Stimulated activated naive CD8-positive, alpha-beta T cell treated with anti-CD3 and anti-CD28 coated beads, Interleukin-15, Interleukin-2, amounts not matched to agents 100 ng/mL and 50 ng/mL, for 24 hours (primary cell): ENCODE measurements around the gene GATA3.

ENCODE experiments used
- H3K27ac Mint-ChIP-seq: one replicate; pipeline ENCODE4 v1.8.0; 2021; ENCODE audit warnings: mild to moderate bottlenecking, mixed read lengths
- H3K27me3 Mint-ChIP-seq: one replicate; pipeline ENCODE4 v1.8.0; 2021; ENCODE audit warnings: mixed read lengths
- H3K36me3 Mint-ChIP-seq: one replicate; pipeline ENCODE4 v1.8.0; 2021; ENCODE audit warnings: low read depth, mixed read lengths
- H3K4me1 Mint-ChIP-seq: one replicate; pipeline ENCODE4 v1.8.0; 2021; ENCODE audit warnings: low read depth, mixed read lengths
- H3K4me3 Mint-ChIP-seq: one replicate; pipeline ENCODE4 v1.8.0; 2021; ENCODE audit warnings: mild to moderate bottlenecking, mixed read lengths
- H3K9me3 Mint-ChIP-seq: one replicate; pipeline ENCODE4 v1.8.0; 2021; ENCODE audit warnings: mixed read lengths

Gene GATA3

DNA sequence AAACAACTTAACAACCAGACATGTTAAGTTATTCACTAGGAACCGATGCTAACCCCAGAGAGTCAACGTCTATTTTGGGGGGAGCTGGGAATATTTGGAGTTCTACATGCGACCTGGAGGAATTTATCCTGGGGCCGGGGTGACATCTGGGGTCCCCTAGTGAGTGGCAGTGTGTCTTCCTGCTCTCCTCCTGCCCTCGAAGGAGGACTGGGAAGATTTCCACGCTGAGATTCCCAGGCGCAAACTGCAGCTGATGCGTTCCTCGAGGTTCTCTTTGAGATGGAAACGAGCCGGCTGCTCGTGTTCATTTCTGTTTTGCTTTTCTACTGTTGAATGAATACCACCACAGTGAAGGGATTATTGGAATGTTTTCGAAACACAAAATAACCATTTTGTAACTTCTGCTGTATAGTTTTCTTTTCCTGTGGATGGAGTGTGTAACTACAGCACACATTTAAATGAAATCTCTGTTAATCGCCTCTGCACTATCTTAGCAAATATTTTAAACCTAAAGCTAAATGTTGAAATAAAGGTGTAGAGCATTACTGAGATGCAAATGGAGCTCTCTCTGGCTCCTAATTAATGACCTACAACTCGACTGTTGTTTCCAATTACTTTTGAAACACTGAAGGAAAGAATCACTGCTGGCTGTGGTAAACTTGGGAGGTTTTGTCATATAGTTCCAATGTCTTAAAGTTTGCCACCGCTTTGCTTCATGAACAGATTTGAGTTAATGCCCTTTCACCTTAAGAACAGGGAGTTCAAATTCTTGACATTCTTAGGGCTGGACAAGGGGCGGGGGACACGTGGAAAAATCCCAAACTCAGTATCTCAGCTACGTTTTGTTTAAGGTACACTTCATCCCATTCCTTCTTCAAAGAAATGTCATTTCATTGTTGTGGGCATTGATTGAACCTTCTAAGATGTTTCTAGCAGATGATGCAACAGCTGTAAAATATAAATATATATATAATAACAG, 21.1 kb downstream of the GATA3 start:
- no peaks in the 10 kb centered on the region for H3K27me3 Mint-ChIP-seq
- peaks cover 52% of the 10 kb centered on the region for H3K4me1 Mint-ChIP-seq
- H3K9me3 Mint-ChIP-seq, result no peaks in the 10 kb centered on the region
- H3K4me3 Mint-ChIP-seq, result no peak overlapping the region
- H3K27ac Mint-ChIP-seq, result no peak overlapping the region
- peaks cover 52% of the 10 kb centered on the region for H3K36me3 Mint-ChIP-seq

- Mint-ChIP-seq H3K36me3 (peaks cover 47% of the 10 kb centered on the region), H3K4me1 (peaks cover 39% of the 10 kb centered on the region), H3K4me3 (no peak overlapping the region), H3K27ac (no peak overlapping the region), H3K27me3 (no peaks in the 10 kb centered on the region), H3K9me3 (no peaks in the 10 kb centered on the region)
These were observed 22.4 kb downstream of the GATA3 start for GRCh38 chr10:8076933-8077332.

DNA sequence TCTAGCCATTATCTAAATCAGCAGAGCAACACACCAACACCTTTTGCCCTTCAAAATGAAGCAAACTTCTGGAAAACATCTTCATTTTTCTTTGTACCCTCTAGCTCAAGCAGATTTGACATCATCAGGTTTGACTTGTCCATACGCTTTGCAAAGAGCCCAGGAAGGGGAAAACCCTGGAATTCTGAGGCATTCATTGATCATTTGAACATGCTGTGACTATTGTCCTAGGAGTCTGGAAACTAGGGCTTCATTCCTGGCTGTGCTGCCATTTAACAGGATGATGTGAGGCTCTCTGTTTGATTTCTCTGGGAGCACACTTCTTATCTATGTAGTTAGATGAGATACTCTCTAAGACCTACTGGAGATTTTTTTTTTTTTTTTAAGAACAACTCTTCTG, 23.5 kb downstream of the GATA3 start:
- Mint-ChIP-seq H3K9me3 (no peaks in the 10 kb centered on the region), H3K27me3 (no peaks in the 10 kb centered on the region), H3K4me1 (peaks cover 30% of the 10 kb centered on the region), H3K27ac (no peak overlapping the region), H3K4me3 (no peak overlapping the region), H3K36me3 (peaks cover 38% of the 10 kb centered on the region)

DNA sequence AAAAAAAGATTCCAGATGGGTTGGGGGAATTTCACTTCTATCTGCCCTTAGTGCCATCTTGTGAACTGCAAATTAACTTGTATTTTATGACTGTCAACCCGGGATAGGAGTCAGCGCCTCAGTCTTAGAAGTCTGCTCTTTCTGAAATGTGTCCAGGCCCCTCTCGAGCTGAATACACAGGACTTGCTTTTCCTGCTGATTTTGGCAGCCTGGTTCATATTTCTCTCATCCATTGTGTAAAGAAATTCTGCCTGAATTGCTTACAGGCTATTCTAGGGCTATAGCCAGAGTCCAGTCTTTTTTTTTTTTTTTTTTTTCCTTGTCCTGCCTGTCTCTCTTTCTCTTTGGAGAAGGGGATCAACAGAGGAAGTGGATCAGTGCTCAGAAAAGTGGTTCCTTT, 24.6 kb downstream of the GATA3 start:
- H3K9me3 Mint-ChIP-seq, result no peaks in the 10 kb centered on the region
- peaks cover 19% of the 10 kb centered on the region for H3K4me1 Mint-ChIP-seq
- peaks cover 30% of the 10 kb centered on the region for H3K36me3 Mint-ChIP-seq
- no peak overlapping the region for H3K4me3 Mint-ChIP-seq
- no peak overlapping the region for H3K27ac Mint-ChIP-seq
- H3K27me3 Mint-ChIP-seq, result no peaks in the 10 kb centered on the region

- no peak overlapping the region for H3K27ac Mint-ChIP-seq
- peaks cover 16% of the 10 kb centered on the region for H3K36me3 Mint-ChIP-seq
- no peaks in the 10 kb centered on the region for H3K27me3 Mint-ChIP-seq
- no peak overlapping the region for H3K4me3 Mint-ChIP-seq
- peaks cover 19% of the 10 kb centered on the region for H3K4me1 Mint-ChIP-seq
- H3K9me3 Mint-ChIP-seq, result no peaks in the 10 kb centered on the region
These were observed 30.3 kb downstream of the GATA3 start for GRCh38 chr10:8084799-8085198.

DNA sequence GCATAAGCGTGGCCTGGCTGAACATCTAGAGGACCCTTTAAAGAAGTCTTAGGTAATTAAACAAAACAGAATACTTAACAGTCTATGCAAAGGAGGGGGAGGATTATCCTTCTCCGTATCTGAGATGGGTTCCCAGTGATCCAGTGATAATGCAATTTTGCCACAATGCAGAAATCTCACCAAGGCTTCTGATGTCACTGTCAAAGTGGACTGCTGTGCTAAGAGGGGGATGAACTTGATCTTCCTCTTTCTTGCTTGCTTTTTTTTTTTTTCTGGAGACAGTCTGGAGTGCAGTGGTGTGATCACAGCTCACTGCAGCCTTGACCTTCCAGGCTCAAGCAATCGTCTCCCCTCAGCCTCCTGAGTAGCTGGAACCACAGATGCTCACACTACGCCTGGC, 30.8 kb downstream of the GATA3 start:
- no peaks in the 10 kb centered on the region for H3K27me3 Mint-ChIP-seq
- H3K36me3 Mint-ChIP-seq, result peaks cover 16% of the 10 kb centered on the region
- H3K4me1 Mint-ChIP-seq, result peaks cover 19% of the 10 kb centered on the region
- no peak overlapping the region for H3K4me3 Mint-ChIP-seq
- no peaks in the 10 kb centered on the region for H3K9me3 Mint-ChIP-seq
- H3K27ac Mint-ChIP-seq, result no peak overlapping the region

GRCh38 chr10:8086315-8086714, 31.8 kb downstream of the GATA3 start:
- H3K36me3 Mint-ChIP-seq, result peaks cover 7% of the 10 kb centered on the region
- no peaks in the 10 kb centered on the region for H3K9me3 Mint-ChIP-seq
- H3K27me3 Mint-ChIP-seq, result no peaks in the 10 kb centered on the region
- H3K27ac Mint-ChIP-seq, result no peak overlapping the region
- peaks cover 19% of the 10 kb centered on the region for H3K4me1 Mint-ChIP-seq
- H3K4me3 Mint-ChIP-seq, result no peak overlapping the region

DNA sequence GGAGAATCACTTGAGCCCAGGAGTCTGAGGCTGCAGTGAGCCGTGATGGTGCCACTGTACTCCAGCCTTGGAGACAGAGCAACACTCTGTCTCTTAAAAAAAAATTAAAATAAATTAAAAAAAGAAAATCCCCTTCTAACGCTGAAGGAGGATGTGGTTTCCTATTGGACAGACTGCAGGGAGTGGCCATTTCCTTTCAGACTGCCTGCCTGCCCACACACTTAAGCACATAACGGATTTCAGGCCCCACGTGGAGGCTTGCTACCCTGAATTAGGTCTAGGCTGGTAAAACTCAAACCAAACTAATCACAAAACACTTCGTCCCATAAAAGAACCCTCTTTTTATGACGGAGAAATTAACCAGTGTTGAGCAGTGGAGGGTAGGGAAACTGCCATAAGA, 34.0 kb downstream of the GATA3 start:
- Mint-ChIP-seq H3K27ac (peak overlapping the region; percentile 61), H3K4me1 (peaks cover 19% of the 10 kb centered on the region), H3K27me3 (no peaks in the 10 kb centered on the region), H3K36me3 (peaks cover 3% of the 10 kb centered on the region), H3K9me3 (no peaks in the 10 kb centered on the region), H3K4me3 (no peak overlapping the region)

DNA sequence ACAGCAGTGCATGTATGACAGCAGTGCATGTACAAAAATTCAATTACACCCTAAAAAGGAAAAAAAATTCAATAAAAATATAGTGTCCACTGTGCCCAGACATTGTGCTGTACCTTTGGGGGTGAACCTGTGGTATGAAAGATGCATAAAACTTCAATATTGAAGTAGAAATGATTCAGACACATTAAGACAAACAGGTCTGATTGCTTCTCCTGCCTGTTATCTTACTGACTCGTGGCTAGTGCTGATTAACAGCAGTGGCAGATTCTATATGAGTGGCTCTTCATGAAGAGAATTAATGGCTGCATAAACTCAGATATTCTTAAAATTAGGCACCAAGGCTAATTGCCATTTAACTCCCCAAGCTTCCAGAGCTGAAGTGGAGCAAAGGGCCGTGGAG, 37.9 kb downstream of the GATA3 start:
- H3K27ac Mint-ChIP-seq, result no peak overlapping the region
- H3K4me1 Mint-ChIP-seq, result peaks cover 18% of the 10 kb centered on the region
- H3K36me3 Mint-ChIP-seq, result peaks cover 7% of the 10 kb centered on the region
- no peak overlapping the region for H3K4me3 Mint-ChIP-seq
- no peaks in the 10 kb centered on the region for H3K9me3 Mint-ChIP-seq
- no peaks in the 10 kb centered on the region for H3K27me3 Mint-ChIP-seq

DNA sequence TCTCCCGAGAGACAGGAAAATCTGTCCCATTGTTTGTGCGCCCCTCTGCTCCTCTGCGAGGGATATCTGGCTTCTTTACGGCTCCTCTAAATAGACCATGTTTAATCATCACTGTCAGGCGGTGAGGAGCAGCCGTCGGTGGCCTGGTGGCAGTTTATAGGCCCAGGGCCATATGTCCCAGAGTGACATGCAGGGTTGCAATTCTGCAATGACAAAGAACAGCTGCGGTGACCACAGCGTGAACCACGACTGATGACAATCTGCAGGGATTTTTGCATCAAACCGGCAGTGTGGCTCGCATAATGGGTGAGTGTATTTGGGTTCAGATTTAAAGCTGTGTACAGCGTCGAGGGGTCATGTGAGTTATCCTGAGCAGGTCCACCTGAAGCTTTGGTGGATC, 41.5 kb downstream of the GATA3 start:
- peaks cover 3% of the 10 kb centered on the region for H3K36me3 Mint-ChIP-seq
- peaks cover 3% of the 10 kb centered on the region for H3K4me1 Mint-ChIP-seq
- H3K27ac Mint-ChIP-seq, result no peak overlapping the region
- H3K27me3 Mint-ChIP-seq, result no peaks in the 10 kb centered on the region
- no peaks in the 10 kb centered on the region for H3K9me3 Mint-ChIP-seq
- H3K4me3 Mint-ChIP-seq, result no peak overlapping the region

DNA sequence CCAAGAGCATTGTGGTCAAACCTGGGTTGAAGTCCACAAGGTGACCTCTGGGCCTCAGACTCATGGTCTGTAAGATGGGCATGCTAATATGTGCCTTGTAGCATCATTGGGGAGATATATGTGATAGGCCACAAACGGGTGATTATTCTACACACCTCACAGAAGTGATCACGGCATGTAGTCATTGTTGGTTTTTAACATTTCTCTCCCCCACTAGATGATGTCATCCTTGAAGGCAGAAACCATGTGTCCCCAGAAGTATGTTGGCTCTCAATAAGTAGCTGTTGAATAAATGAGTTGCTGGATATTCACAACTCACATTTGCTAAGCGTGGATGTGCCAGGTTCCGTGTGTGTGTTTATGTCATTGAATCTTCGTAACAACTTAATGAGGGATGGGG, 42.4 kb downstream of the GATA3 start:
- Mint-ChIP-seq H3K4me1 (peaks cover 3% of the 10 kb centered on the region), H3K4me3 (no peak overlapping the region), H3K27ac (no peak overlapping the region), H3K27me3 (no peaks in the 10 kb centered on the region), H3K36me3 (peaks cover 3% of the 10 kb centered on the region), H3K9me3 (no peaks in the 10 kb centered on the region)

GRCh38 chr10:8100366-8100765, 45.9 kb downstream of the GATA3 start:
- Mint-ChIP-seq H3K4me3 (no peak overlapping the region), H3K27me3 (no peaks in the 10 kb centered on the region), H3K4me1 (peaks cover 14% of the 10 kb centered on the region), H3K9me3 (no peaks in the 10 kb centered on the region), H3K27ac (no peak overlapping the region), H3K36me3 (peaks cover 3% of the 10 kb centered on the region)

DNA sequence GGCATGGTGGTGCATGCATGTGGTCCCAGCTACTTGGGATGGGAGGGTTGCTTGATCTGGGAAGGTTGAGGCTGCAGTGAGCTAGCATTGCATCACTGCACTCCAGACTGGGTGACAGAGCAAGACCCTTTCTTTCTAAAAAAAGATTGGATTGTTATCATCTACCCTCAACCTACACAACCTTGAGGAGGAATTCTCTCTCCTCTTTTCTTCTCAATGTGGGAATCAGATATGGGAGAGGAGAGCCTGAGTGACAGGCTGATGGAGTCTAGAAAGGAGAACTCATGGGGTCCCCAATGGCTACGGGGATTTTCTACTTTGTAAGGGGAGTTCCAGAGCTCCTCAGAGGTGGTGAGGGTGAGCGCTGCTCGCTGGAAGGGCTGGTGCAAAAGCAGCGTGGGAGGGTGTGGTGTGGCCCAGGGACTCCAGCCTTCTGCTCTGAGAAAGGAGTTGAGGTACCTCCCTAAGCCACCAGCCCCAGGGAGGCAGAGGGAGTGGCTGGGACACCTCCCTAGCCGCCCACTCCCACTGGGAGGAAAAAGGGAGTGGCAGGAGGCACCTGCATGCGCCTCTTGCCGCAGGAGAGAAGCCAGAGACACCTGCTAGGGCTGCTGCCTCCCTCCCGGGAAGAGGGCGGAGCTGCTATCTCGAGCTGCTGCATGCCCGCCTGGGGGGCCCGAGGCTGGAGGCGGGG, 48.4 kb downstream of the GATA3 start:
- H3K27me3 Mint-ChIP-seq, result no peaks in the 10 kb centered on the region
- no peak overlapping the region for H3K4me3 Mint-ChIP-seq
- peak overlapping the region; percentile 5 for H3K27ac Mint-ChIP-seq
- H3K36me3 Mint-ChIP-seq, result no peaks in the 10 kb centered on the region
- peaks cover 12% of the 10 kb centered on the region for H3K4me1 Mint-ChIP-seq
- H3K9me3 Mint-ChIP-seq, result no peaks in the 10 kb centered on the region

DNA sequence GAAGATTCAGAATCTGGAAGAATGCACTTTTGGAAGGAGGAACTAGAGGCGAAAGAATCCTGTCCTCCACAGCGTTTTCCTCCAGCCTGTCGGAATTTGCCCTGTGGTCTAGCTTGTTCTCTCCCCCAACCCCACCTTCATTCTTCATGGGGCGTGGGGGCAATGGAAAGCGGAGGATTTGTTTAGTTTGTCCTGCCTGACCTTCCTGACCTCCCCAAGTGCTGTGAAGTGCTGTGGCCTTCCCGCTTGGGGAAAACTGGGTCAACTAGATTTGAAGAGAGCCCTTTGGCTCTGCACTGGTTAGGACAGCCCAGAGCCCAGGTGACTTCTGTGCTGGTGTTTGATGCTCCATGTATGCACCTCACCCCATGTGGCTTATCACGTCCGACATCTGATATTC, 49.1 kb downstream of the GATA3 start:
- no peaks in the 10 kb centered on the region for H3K9me3 Mint-ChIP-seq
- no peaks in the 10 kb centered on the region for H3K36me3 Mint-ChIP-seq
- H3K27me3 Mint-ChIP-seq, result no peaks in the 10 kb centered on the region
- H3K27ac Mint-ChIP-seq, result no peak overlapping the region
- H3K4me3 Mint-ChIP-seq, result no peak overlapping the region
- peaks cover 12% of the 10 kb centered on the region for H3K4me1 Mint-ChIP-seq

DNA sequence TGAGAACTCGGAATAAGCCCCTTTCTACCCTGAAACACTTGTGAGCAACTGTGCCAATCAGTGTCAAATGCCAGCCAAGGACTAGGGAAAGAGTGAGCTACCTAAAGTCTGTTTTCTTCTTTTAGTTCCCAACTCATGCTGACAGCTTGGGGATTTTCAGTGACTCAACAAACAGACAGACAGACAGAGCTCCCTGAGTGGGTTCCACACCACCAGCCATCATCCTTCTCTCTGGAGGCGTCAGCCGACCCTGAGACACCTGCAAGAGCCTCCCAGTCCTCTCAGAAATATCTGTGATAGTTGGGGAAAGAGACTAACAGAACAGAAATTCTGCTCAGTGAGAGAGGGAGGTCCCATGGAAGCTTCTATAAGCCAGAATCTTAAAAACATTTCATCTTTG, 49.5 kb downstream of the GATA3 start:
- Mint-ChIP-seq H3K27me3 (no peaks in the 10 kb centered on the region), H3K36me3 (no peaks in the 10 kb centered on the region)

More for the DNA sequence above, 49.5 kb downstream of the GATA3 start:
- H3K27ac Mint-ChIP-seq, result no peak overlapping the region
- H3K9me3 Mint-ChIP-seq, result no peaks in the 10 kb centered on the region
- no peak overlapping the region for H3K4me3 Mint-ChIP-seq
- peaks cover 12% of the 10 kb centered on the region for H3K4me1 Mint-ChIP-seq
